Progenitor cell of endocrine pancreas (in vitro differentiated cells): Measurements from ENCODE around the gene LDHAL6B. TPM values are rescaled to one million over a fixed set of nuclear protein-coding genes. Genes with fewer than 3 reads are reported as not detected.

Source experiments
- DNase-seq: peaks from one replicate; pipeline ENCODE4 v3.0.0; 2021; ENCODE audit warnings: low spot score; ENCODE audit not compliant: unreplicated experiment
- H3K27ac Mint-ChIP-seq: 2 replicates; pipeline ENCODE4 v1.8.0; 2021; ENCODE audit warnings: mild to moderate bottlenecking, moderate library complexity, mixed read lengths
- H3K27me3 Mint-ChIP-seq: 2 replicates; pipeline ENCODE4 v1.8.0; 2021; ENCODE audit warnings: mixed read lengths
- H3K36me3 Mint-ChIP-seq: 2 replicates; pipeline ENCODE4 v1.8.0; 2022; ENCODE audit warnings: mixed read lengths; ENCODE audit not compliant: insufficient read depth
- H3K4me1 Mint-ChIP-seq: 2 replicates; pipeline ENCODE4 v1.8.0; 2021; ENCODE audit warnings: low read depth, mixed read lengths
- H3K4me3 Mint-ChIP-seq: 2 replicates; pipeline ENCODE4 v1.8.0; 2021; ENCODE audit warnings: low read depth, mild to moderate bottlenecking, moderate library complexity, mixed read lengths
- H3K9me3 Mint-ChIP-seq: 2 replicates; pipeline ENCODE4 v1.8.0; 2021; ENCODE audit warnings: low read depth, mixed read lengths
- total RNA-seq: library from RNA; stranded (reverse); gene quantifications from 2 replicates; pipeline ENCODE4 v1.2.1, GENCODE V29; 2021
- TF ChIP-seq, protein P1 (sequence below): fragments of 200-600 bp; sonication (generic); IDR thresholded peaks from one replicate; pipeline ENCODE4 v1.5.0; 2021; ENCODE audit warnings: antibody characterized with exemption, mild to moderate bottlenecking; ENCODE audit not compliant: unreplicated experiment

LDHAL6B gene
- total RNA-seq, 1 donor from 2014 or later = not detected

DNA sequence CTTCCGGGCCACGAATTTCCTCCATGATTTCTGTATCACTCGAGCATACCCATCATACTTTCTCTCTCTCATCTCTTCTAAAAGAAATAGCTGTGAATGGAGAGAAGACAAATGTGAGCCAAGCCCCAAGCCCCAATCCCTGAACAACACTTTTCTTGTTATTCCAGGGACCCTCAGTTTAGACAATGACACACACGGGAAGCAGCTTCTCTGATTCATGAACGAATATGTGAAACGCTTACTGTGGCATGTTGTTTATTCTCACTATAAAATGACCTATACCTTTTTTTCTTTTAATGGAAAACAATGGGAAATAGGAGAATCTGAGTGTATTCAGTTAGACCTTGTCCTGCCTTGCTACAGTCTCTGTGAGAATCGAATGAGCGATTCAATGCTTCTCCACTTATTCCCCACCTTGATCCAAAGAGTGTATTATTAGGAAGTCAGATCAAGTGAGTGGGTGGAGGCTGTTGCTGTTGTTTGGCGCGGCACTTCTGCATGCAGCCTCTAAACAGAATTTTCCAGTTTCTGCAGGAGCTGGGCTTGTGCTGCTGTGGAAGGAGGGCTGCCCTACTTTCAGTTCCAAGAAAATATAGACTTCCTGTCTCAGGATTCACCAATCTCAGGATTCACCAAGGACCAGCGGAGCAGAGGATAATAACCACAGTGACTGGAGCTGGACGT lies 32.4 kb upstream of the LDHAL6B start:
- peaks cover 10% of the 10 kb centered on the region for H3K36me3 Mint-ChIP-seq
- DNase-seq = no peak
- H3K27ac Mint-ChIP-seq = no peak overlapping the region
- peaks cover 4% of the 10 kb centered on the region for H3K4me1 Mint-ChIP-seq
- H3K9me3 Mint-ChIP-seq = peaks cover 3% of the 10 kb centered on the region
- TF ChIP-seq, protein P1, sequence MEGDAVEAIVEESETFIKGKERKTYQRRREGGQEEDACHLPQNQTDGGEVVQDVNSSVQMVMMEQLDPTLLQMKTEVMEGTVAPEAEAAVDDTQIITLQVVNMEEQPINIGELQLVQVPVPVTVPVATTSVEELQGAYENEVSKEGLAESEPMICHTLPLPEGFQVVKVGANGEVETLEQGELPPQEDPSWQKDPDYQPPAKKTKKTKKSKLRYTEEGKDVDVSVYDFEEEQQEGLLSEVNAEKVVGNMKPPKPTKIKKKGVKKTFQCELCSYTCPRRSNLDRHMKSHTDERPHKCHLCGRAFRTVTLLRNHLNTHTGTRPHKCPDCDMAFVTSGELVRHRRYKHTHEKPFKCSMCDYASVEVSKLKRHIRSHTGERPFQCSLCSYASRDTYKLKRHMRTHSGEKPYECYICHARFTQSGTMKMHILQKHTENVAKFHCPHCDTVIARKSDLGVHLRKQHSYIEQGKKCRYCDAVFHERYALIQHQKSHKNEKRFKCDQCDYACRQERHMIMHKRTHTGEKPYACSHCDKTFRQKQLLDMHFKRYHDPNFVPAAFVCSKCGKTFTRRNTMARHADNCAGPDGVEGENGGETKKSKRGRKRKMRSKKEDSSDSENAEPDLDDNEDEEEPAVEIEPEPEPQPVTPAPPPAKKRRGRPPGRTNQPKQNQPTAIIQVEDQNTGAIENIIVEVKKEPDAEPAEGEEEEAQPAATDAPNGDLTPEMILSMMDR = no peak
- H3K27me3 Mint-ChIP-seq = no peaks in the 10 kb centered on the region
- H3K4me3 Mint-ChIP-seq = no peak overlapping the region

DNA sequence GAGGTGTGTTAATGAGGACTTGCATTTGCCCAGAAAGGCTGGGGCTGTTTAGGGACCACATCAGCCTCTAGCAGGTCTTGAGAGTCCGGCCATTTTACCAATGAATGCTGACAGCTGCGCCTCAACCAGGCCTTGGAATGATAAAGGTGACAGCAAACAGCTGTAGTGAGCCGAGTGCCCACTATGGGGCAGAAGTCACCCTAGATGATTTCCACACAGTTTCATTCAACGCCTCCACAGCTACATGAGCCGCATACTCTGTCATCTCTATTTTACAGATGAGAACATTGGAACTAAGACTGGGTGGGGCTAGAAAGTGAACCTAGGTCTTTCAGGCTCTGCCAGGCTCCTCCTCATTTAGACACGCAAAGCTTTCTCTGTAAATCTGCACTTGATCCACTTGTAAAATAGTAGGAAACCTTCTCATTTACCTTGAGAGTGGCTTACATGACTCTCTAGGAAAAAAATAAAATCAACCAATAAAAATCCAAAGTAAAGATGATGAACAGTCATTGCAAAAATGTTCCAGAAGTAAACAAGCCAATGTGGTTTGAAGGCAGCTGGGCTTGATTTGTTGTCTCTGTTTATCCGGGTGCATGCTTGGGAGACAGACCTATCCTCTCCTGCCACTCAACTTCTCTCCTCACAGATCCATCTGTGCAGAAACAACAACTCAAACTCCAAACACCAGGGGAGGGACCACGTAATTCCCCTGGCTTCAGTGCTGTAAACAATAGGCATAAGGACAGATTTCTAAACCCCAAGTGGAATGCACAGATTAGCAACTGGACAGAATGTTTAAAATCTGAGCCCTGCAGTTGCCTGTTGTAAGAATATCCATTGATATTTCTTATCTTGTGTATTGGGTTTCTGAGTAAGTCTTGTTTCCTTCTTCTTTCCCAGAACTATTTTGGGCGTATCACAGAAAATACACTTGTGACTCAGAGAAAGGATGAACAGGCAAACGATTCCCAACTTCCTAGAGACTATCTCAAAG lies 31.5 kb upstream of the LDHAL6B start:
- no peak overlapping the region for H3K27ac Mint-ChIP-seq
- peaks cover 4% of the 10 kb centered on the region for H3K4me1 Mint-ChIP-seq
- no peaks in the 10 kb centered on the region for H3K27me3 Mint-ChIP-seq
- peaks cover 10% of the 10 kb centered on the region for H3K36me3 Mint-ChIP-seq
- DNase-seq = peak; percentile 17
- H3K4me3 Mint-ChIP-seq = no peak overlapping the region
- TF ChIP-seq, protein P1 = peak; percentile 62
- H3K9me3 Mint-ChIP-seq = peaks cover 3% of the 10 kb centered on the region

DNA sequence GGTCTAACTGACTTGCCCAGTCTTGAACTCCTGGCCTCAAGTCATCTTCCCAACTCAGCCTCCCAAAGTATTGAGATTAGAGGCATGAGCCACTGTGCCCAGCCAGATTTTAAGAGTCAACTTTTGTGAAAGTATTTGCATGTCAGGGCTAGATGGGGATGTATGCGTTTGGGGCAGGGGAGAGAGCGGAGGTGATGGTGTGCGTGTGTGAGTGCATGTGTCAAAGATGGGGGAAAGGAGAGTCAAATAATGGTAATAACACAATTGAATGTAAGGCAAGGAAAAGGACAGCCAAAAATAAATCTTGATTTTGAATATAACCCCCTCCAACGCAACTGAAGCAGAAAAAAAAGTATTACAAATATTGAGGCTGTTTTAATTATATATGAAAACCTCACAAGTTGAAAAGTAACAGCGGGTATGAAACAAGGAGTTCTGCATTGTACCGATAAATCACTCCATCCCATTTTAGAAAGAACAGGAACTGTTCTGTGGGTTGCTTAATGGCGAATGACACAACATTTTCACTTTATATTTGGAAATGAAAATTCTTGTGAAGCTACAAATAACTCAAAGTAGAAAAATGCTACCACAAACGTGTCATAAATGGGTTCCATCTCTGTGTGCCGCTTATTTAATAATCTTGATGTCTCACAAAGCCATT lies 29.9 kb upstream of the LDHAL6B start:
- peaks cover 8% of the 10 kb centered on the region for H3K9me3 Mint-ChIP-seq
- no peak for DNase-seq
- peaks cover 17% of the 10 kb centered on the region for H3K36me3 Mint-ChIP-seq
- TF ChIP-seq, protein P1 = no peak
- H3K4me3 Mint-ChIP-seq = no peak overlapping the region
- H3K27me3 Mint-ChIP-seq = no peaks in the 10 kb centered on the region
- no peak overlapping the region for H3K27ac Mint-ChIP-seq
- peaks cover 4% of the 10 kb centered on the region for H3K4me1 Mint-ChIP-seq

DNA sequence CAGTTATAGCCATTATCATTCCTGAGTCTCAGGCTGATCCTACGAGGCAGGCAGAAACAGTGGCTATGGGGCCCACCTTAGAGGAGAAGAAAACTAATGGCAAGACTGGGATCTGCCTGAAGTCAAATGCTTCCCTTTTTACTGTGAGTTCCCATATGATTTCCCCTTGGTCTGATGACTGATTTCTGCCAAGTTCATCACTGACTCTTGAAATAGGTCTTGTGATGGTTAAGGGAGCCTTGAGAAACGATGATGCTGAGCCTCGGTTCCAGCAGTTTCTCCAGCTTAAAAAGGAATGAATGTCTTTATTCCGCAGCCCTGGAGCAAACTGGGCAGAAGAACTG lies 29.4 kb upstream of the LDHAL6B start:
- H3K36me3 Mint-ChIP-seq = peaks cover 16% of the 10 kb centered on the region
- no peak overlapping the region for H3K27ac Mint-ChIP-seq
- TF ChIP-seq, protein P1 = no peak
- peaks cover 8% of the 10 kb centered on the region for H3K9me3 Mint-ChIP-seq
- no peak for DNase-seq
- H3K27me3 Mint-ChIP-seq = no peaks in the 10 kb centered on the region
- peaks cover 4% of the 10 kb centered on the region for H3K4me1 Mint-ChIP-seq
- H3K4me3 Mint-ChIP-seq = no peak overlapping the region

DNA sequence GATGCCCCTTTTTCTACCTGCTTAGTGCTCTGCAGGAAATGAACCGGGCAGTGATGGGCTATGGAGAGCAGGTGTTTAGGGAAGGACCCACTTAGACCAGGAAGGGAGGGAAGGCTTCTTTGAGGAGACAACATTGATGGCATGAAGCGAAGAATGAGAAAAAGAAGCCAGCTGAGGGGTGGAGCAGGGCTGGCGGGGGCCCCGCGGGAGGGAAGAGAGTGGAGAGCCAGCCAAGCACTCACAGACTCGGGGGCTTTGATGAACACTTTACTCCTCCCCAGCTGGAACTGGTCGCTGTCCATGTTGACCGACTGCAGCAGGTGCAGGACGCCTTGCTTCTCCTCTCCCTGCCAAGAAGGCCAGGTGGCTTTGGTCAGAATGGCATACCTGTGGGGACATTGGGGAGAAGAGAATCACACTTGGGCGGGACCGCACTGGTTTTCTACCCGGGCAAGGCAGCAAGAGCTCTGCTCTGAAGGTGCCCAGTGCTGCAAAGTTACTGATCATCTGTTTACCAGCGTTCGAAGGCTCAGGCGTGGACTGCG lies 28.4 kb upstream of the LDHAL6B start:
- Mint-ChIP-seq H3K4me1 (peaks cover 4% of the 10 kb centered on the region), H3K4me3 (no peak overlapping the region), H3K36me3 (peaks cover 22% of the 10 kb centered on the region), H3K27me3 (no peaks in the 10 kb centered on the region), H3K27ac (no peak overlapping the region), H3K9me3 (peaks cover 11% of the 10 kb centered on the region)
- DNase-seq = no peak
- TF ChIP-seq, protein P1 = no peak
